ENCODE results near the gene CHST2.

- no peak for TF ChIP-seq CTCF (IDR thresholded peaks at IDR 0.05 in 2 of 3, conservative IDR thresholded peaks at IDR 0.05 in 1 of 3; ENCODE audit: borderline replicate concordance in 1 of 3, insufficient read depth in 1 of 3, low read depth in 2 of 3, low read length in 2 of 3)
- TF ChIP-seq EZH2 (IDR thresholded peaks at IDR 0.05): no peak
- no peak for TF ChIP-seq YY1 (IDR thresholded peaks at IDR 0.05; ENCODE audit: extremely low read depth, insufficient replicate concordance, low read depth, low read length)
- no peak for TF ChIP-seq JUND (IDR thresholded peaks at IDR 0.05)
- no peak for TF ChIP-seq POLR2A (IDR thresholded peaks at IDR 0.05; ENCODE audit: borderline replicate concordance, extremely low read depth, insufficient read depth, insufficient read length)
- TF ChIP-seq POLR2AphosphoS5 (IDR thresholded peaks at IDR 0.05; ENCODE audit: low read depth, low read length): no peak
- TF ChIP-seq EZH2phosphoT487 (IDR thresholded peaks at IDR 0.05; ENCODE audit: borderline replicate concordance): no peak
- TF ChIP-seq MAX (IDR thresholded peaks at IDR 0.05): no peak
- no peak for TF ChIP-seq REST (IDR thresholded peaks at IDR 0.05; ENCODE audit: low read depth)
These were observed 50.5 kb downstream of the CHST2 start for GRCh38 chr3:143170074-143170473.
